ENCODE data around the gene EMC10.

DNA sequence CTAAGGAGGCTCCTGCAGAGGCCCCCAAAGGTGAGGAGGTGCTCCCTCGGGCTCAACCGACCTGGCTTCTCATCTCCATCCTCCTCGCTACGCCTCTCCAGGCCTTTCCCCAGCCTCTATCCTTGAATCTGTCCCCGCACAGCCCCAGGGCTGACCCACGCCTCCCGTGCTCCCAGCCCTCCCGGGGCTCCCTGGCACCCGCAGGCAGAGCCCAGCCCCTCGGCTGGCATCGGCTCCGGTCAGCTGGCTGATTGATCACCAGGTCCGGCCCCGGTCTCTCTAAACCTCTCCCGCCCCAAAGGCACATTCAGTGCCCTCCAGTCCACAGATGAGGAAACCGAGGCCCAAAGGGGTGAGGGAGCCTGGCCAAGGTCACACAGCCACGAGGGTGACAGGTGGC is 41.1 kb upstream of the EMC10 start:
- TF ChIP-seq EZH2 (IDR thresholded peaks at IDR 0.05) = no peak
- TF ChIP-seq POLR2AphosphoS5 (IDR thresholded peaks at IDR 0.05; ENCODE audit: borderline replicate concordance, low read depth, low read length) = no peak
- TF ChIP-seq FOXP2 (optimal IDR thresholded peaks at IDR 0.05; ENCODE audit: control extremely low read depth, extremely low read length, insufficient read depth) = no peak
